Activated T-helper 9 cell treated with anti-CD3 and anti-CD28 coated beads, Interleukin-2, amount 50 U/mL, for 16 hours (primary cell): ENCODE results near the gene PJA2.
"Not testable (repeated sequence)": the region's sequence is repeated elsewhere in the genome, so short reads cannot be mapped to it uniquely, and the experiment has no call there.

Experiments
- DNase-seq: peaks from one replicate; pipeline ENCODE4 v3.0.0-alpha.2; 2020; ENCODE audit warnings: low read depth

PJA2 gene

DNA sequence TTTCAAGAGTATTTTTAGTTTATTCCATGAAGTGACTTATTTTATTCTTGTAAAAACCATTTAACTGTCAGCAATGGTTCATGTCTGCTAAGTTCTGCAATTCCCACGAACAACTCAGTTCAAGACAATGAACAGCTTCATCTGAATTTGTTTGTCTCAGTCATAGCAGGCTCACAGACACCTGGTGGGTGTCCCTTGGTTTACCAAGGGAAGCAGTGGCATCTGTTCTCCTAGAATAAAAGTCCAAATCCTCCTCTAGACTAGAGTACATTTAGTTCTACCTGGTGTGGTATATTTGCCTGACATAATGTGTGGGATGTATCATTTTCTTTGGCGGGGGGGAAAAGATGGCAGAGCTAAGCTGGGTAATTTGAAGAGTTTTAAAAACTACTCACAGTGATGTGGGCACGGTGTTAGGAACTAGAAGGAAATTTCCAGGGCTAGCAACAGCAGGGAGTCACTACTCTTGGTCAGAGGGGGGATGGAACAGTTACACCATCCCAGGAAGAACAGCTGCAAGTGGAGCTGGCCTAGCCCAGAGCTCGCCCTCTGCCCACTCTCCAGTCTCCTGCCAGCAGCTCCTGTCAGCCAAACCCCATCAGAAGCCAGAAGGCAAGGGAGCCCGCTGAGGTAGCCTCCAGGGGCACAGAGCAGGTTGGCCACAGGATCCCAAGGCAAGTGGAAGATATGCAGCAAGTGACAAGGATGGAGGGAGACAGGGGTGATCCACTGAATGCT lies 100.3 kb downstream of the PJA2 start:
- DNase-seq, result no peak

- DNase-seq, result no peak
Observed at GRCh38 chr5:109307951-109308350, 101.8 kb downstream of the PJA2 start.

GRCh38 chr5:109307456-109307855 lies 102.3 kb downstream of the PJA2 start:
- DNase-seq, result no peak

GRCh38 chr5:109305352-109305751 lies 104.4 kb downstream of the PJA2 start:
- DNase-seq, result no peak

- DNase-seq, result no peak
Observed at GRCh38 chr5:109304309-109304708, 105.5 kb downstream of the PJA2 start.

DNA sequence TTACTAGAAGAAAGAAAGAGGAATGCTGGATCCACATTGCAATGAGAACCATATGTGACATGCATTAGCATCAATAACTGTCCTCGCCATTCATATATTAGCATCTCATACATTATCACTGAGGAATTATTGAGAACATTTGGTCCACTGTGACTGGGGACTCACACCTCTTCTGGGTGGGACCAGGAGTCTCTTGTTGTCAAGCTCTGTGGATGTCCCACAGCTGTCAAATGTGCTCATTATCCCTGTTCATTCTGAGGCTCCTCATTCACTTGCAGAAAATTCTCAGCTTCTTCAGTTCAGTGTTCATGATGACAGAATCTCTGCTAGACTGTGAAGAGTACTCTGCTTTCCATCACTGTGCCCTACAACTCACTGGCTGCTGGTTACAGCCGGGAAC lies 109.4 kb downstream of the PJA2 start:
- no peak for DNase-seq

DNA sequence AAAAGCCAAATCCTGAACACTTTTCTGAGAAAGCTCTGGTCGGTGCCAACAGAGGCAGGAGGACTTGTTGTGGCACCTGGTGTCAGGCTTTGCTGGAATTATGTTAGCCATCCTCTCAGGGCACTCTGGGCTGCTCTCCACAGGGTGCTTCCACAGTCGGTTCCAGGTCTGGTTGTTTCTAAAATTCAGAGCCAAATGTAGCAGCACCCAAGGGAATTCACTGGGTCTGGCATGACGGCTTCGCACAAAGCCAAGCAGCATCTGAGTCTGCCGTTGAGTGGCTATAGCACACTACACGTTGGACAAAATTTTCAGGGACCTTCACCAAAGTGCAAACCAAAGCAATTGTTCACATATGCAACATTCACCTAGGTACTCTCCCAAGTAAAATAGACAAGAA lies 110.2 kb downstream of the PJA2 start:
- no peak for DNase-seq

- DNase-seq, result no peak
Observed at GRCh38 chr5:109298794-109299193, 111.0 kb downstream of the PJA2 start.

- no peak for DNase-seq
Observed at GRCh38 chr5:109297900-109298299, 111.9 kb downstream of the PJA2 start.

GRCh38 chr5:109291090-109291489 lies 118.7 kb downstream of the PJA2 start:
- no peak for DNase-seq

GRCh38 chr5:109290231-109290630 lies 119.5 kb downstream of the PJA2 start:
- no peak for DNase-seq

DNA sequence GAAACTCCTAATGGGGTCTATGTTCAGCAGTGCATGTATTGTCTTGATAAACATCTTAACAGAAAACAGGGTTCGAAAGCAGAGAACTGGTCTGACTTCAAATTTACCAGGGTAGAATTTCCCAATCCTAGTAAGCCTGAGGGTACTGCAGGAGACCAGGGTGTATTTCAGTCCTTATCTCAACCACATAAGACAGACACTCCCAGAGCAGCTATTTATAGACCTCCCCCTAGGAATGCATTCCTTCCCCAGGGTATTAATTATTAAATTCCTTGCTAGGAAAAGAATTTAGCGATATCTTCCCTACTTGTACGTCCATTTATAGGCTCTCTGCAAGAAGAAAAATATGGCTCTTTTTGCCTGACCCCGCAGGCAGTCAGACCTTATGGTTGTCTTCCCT lies 123.1 kb downstream of the PJA2 start:
- DNase-seq, result not testable (repeated sequence)
